ENCODE data around the gene UBQLN1. TPM values are rescaled to one million over a fixed set of nuclear protein-coding genes. Genes with fewer than 3 reads are reported as not detected.

The UBQLN1 gene
- total RNA-seq, 1 donor from 2014 or later, result 84.2 TPM

DNA sequence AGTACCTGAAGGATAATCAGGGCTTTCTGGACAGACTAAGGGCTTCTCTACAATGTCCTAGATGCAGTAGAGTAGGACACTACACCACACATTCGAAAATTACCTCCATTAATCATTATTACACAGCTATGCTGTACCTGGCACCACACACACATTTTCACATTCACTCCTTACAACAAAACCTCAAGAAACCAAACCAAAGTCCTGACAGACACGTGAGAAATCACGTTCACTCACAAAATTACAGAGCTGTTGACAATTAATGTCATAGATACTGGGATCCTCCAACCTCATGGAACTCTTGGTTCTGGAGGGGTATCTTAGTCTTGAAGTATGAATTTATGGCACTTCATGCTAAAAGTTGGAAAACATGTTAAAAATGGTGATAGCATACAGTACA, 16.3 kb downstream of the UBQLN1 start:
- no peak for DNase-seq (ENCODE audit: low read depth)

DNA sequence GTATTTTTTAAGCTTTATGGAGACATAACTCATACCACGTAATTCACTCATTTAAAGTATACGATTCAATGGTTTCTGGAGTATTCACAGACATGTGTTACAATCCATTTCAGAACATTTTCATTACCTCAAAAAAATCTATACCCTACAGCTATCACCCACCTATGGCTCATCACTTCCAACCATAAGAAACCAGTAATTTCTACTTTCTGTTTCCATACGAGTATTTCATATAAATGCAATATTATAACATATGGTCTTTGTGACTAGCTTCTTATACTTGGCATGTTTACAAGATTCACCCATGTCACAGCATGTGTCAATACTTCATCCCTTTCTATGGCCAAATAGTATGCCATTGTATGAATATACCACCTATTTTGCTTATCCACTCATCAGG, 18.8 kb downstream of the UBQLN1 start:
- no peak for DNase-seq (ENCODE audit: low read depth)

DNA sequence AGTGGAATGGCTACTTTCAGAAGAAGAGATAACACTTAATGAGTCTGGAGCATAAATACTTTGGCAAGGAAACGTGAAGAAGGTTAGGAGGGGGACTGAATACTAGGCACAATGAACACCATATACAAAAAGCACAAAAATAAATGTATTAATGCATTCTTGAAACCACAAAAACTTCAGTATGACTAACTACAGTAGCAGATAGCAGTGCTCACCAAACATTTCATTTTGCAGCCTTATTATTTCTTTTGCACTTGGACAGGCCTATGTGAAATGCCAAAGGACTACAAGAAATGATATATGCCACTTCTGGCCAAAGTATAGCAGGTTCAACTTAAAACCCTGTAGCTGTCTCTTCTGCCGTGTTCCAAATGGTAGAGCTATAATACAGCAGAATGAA, 26.3 kb downstream of the UBQLN1 start:
- DNase-seq (ENCODE audit: low read depth), result no peak

GRCh38 chr9:83680233-83680632, 27.5 kb downstream of the UBQLN1 start:
- DNase-seq (ENCODE audit: low read depth), result no peak

GRCh38 chr9:83677596-83677995, 30.2 kb downstream of the UBQLN1 start:
- no peak for DNase-seq (ENCODE audit: low read depth)

GRCh38 chr9:83675466-83675865, 32.3 kb downstream of the UBQLN1 start:
- no peak for DNase-seq (ENCODE audit: low read depth)

DNA sequence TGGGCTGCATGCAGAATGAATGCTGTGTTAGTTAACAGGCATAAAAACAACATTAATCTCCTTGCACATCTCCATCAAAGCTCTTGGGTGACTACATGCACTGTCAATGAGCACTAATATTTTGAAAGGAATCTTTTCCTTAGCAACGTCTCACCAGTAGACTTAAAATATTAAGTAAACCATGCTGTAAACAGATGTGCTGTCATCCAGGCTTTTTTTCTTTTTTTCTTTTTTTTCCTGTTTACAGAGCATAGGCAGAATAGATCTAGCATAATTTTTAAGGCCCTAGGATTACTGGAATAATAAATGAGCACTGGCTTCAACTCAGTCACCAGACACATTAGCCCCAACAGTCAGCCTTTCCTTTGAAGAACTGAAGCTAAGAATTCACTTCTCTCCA, 36.3 kb downstream of the UBQLN1 start:
- DNase-seq (ENCODE audit: low read depth), result no peak

DNA sequence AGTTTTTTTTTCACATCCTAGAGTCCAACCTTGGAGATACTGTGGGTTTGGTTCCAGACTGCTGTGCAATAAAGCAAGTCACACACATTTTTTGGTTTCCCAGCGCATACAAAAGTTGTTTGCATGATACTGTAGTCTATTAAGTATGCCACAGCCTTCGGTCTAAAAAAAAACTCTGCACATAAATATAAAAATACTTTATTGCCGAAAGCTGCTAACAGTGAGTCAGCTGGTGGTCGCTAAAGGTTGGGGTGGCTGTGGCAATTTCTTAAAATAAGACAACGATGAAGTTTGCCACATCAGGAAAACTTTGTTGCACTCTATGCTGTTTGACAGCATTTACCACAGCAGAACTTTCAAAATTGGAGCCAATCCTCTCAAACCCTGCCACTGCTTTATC, 37.4 kb downstream of the UBQLN1 start:
- peak; percentile 51 for DNase-seq (ENCODE audit: low read depth)

DNA sequence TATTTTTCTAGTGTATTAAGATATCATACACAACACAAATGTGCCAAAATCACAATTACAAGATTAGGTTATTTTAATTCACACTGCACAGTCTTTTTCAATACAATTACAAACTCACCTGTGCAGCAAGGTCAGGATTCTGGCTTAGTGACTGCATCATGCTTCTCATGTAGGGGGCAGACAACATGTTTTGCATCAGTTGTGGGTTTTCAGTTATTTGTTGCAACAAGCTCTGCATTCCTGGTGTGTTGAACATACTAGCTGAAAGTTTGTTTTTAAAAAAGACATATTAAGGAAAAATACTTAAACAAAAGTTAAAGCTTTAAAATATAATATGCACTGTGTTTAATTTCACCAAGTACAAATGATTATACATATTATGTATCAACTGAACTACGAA, 38.7 kb downstream of the UBQLN1 start:
- DNase-seq (ENCODE audit: low read depth), result no peak

DNA sequence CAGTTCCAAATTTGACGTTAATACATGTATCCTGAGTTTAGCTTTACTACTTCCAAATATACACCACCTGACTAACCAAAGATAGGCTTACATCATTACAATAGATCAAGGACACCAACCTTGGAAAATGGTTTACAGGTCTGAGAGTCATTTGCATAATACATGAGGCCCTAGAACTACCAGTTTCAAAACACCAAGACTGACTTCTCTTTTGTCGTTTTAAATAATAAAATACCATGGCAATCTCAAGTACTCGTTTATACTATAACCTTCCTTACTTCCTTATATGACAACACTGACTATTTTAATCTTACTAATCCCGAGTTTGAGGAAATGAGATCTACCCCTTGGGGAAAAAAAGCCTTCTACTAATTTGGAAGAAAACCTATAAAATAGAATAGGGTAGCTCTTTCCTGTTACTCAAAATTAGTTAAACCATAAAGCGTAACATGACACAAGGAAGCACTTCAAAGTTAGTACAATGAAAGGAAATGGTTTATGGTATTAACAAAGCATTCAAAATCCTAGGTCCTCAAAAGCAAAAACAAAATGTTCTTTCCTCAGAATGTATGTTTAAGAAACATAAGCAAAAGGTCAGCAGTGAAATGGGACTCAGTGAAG, 42.1 kb downstream of the UBQLN1 start:
- DNase-seq (ENCODE audit: low read depth), result no peak

GRCh38 chr9:83662933-83663332, 44.8 kb downstream of the UBQLN1 start:
- DNase-seq (ENCODE audit: low read depth), result no peak

DNA sequence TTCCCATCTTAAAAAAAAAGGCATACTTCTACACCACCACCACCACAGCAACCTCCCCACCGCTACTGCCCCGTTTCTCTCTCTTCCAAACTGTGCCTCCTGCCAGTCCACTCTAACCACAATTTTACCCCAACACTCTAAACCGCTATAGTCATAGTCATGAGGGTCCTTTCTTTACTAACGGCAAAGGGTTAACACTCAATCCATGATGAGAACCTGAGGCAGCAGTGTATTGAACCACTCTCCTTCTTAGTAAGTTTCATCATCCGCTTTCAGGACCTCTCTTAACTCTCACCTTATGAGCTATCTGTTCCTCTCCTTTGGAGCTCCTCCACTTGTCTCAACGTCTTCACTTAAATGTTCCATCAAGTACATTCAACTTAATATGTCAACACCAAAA, 50.8 kb downstream of the UBQLN1 start:
- DNase-seq (ENCODE audit: low read depth), result no peak

DNA sequence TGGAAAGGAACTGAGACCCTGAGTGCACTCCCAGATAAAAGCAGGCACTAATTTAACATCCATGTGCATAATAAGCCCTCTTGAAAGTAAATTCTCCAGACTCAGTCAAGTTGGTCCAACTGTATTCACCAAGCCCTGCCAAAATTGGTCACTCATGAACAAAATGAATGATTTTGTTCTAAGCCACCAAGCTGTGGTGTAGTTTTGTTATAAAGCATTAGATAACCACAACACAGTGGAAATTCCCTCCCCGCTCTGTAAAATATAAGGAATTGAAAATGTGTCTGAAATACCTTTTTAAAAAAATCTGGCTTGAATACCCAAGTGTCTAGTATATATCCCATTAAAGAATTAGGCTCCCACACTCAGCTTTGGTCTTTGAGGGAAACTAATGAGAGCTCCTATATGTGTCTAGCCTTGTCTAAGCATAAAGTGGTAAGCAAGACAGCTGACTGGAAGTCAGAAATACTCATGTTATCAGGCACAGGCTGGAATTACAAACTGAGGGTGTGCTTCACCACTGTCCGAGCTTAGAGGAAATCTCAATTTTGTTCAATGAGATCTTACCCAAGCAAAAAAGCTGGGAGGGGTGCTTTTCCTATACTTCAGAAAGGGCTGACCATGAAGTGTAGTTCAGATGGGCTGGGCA, 51.6 kb downstream of the UBQLN1 start:
- DNase-seq (ENCODE audit: low read depth), result no peak

GRCh38 chr9:83655433-83655832, 52.3 kb downstream of the UBQLN1 start:
- no peak for DNase-seq (ENCODE audit: low read depth)

GRCh38 chr9:83652433-83652832, 55.3 kb downstream of the UBQLN1 start:
- DNase-seq (ENCODE audit: low read depth), result no peak

DNA sequence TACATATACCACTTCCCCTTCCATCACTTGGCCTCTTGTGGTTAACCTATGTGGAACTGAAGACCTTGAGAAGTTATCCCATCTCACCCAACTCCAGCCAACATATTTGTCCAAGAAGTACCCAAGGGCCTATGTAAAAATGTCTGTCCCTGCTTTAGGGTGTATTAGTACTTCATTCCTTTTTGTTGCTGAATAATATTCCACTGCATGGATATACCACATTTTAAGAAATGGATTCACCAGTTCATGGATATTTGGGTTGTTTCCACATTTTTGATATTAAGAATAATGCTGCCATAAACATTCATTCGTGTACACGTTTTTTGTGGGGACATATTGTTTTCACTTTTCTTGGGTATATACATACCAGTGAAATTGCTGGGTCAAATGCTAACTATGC, 56.2 kb downstream of the UBQLN1 start:
- DNase-seq (ENCODE audit: low read depth), result no peak

- DNase-seq (ENCODE audit: low read depth), result no peak
These were observed 58.2 kb downstream of the UBQLN1 start for GRCh38 chr9:83649515-83649914.

DNA sequence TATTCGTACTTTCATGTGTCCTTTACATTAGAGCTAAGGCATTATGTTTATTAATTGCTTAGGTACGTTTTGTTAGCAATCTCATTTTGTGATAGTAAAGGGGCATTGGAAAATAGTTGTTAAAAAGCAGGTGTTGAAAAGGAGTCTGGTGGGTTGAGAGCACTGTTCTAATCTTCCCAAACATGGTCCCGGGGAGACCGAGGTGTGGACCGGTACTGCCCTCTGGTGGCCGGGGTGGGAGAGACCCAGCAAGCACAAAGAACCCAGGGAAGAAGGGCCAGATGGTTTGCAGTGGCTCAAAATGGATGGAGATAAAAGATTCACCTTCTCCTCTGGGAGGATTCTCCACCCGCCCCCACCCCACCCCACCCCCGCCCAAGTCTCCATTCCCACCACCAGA, 58.7 kb downstream of the UBQLN1 start:
- peak; percentile 53 for DNase-seq (ENCODE audit: low read depth)

- no peak for DNase-seq (ENCODE audit: low read depth)
These were observed 61.1 kb downstream of the UBQLN1 start for GRCh38 chr9:83646500-83647239.

DNA sequence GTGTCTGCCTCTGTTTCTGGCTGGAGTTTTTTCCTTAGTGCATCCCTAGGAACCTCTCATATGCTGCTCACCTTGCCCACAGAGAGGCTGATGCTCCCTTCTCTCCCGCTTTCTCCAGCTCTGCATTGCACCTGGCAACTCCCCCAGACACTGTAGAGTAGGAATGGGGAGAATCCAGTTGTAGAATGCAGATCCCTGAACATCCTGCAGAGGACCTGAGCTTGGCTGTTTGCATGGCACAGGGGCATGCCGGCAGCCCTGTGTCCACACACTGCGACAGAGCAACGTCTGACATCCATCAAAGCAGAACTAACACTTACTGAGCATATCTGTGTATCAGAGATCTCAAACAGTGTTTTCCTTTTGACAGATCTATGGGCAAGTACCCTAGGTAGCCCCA, 65.0 kb downstream of the UBQLN1 start:
- no peak for DNase-seq (ENCODE audit: low read depth)

DNA sequence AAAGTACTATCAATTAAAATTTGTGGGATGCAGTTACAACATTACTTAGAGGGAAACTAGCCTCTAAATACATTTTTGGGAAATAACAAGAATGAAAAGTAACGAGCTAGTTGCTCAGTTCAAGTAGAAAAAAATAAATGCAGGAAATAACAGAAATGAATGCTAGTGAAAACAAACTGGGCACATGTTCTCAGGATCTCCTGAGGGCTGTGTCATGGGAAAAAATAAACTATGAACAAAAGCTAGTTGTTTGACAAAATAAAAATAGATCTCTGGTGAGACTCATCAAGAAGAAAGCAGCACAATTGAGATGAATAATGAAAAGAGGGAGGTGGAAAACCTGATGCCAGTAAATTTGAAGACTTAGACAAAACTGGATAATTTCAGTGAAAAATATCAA, 68.5 kb downstream of the UBQLN1 start:
- peak; percentile 45 for DNase-seq (ENCODE audit: low read depth)

DNA sequence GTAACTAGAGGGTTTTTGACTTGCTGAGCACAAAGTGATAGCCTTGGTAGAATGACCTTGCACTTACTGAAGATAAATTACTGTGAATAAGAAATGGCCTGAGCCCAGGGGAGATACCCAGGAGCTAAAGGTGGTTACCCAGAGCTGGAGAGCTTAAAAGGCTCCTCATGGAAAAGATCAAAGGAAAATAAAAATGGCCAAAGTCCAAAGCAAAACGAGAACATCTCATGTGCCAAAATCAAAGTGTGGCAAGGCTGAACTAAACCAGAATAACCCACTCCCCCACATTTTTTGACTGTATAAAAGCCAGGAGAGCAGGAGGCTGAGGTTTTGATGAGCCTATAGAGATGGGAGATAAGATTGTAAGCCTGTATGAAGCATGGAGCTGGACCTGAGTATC, 70.4 kb downstream of the UBQLN1 start:
- DNase-seq (ENCODE audit: low read depth), result no peak

- no peak for DNase-seq (ENCODE audit: low read depth)
These were observed 70.9 kb downstream of the UBQLN1 start for GRCh38 chr9:83636813-83637212.
